Mesenchymal stem cell (in vitro differentiated cells and primary cell): ENCODE measurements around the gene SLC6A3.

Experiments
- DNase-seq: peaks from one replicate; pipeline ENCODE4 v3.0.0-alpha.2; 2013
- H2AFZ ChIP-seq: one replicate; pipeline ENCODE4 v1.6.1; 2013; ENCODE audit warnings: low read depth, mild to moderate bottlenecking, control low read depth, inconsistent platforms, low read length, moderate library complexity
- H2AK5ac ChIP-seq: 2 replicates; pipeline ENCODE4 v1.6.1; 2013; ENCODE audit warnings: low read length, moderate library complexity, mild to moderate bottlenecking, inconsistent platforms; ENCODE audit not compliant: severe bottlenecking
- H2BK120ac ChIP-seq: one replicate; pipeline ENCODE4 v1.6.1; 2013; ENCODE audit warnings: low read depth, mild to moderate bottlenecking, inconsistent platforms, low read length, moderate library complexity
- H2BK12ac ChIP-seq, 2 experiments: one replicate each; pipeline ENCODE4 v1.6.1; 2013; ENCODE audit warnings: inconsistent platforms in 2 of 2, low read length in 2 of 2, mild to moderate bottlenecking in 2 of 2, moderate library complexity in 2 of 2, control low read depth in 1 of 2
- H2BK15ac ChIP-seq: one replicate; pipeline ENCODE4 v1.6.1; 2013; ENCODE audit warnings: mild to moderate bottlenecking, low read depth, inconsistent platforms; ENCODE audit not compliant: poor library complexity, severe bottlenecking
- H2BK5ac ChIP-seq: 2 replicates; pipeline ENCODE4 v1.6.1; 2013; ENCODE audit warnings: low read depth, mild to moderate bottlenecking, low read length, control low read depth, inconsistent platforms; ENCODE audit not compliant: poor library complexity, severe bottlenecking
- H3K14ac ChIP-seq, 2 experiments: one replicate each; pipeline ENCODE4 v1.6.1; 2013; ENCODE audit warnings: inconsistent platforms in 2 of 2, low read length in 2 of 2, control low read depth in 1 of 2, mild to moderate bottlenecking in 1 of 2, moderate library complexity in 1 of 2
- H3K18ac ChIP-seq, 2 experiments: one replicate each; pipeline ENCODE4 v1.6.1; 2013; ENCODE audit warnings: inconsistent platforms in 2 of 2, low read length in 2 of 2, control low read depth in 1 of 2, low read depth in 1 of 2, mild to moderate bottlenecking in 1 of 2
- H3K23ac ChIP-seq, 2 experiments: one replicate each; pipeline ENCODE4 v1.6.1; 2013; ENCODE audit warnings: inconsistent platforms in 2 of 2, low read length in 2 of 2, mild to moderate bottlenecking in 2 of 2, moderate library complexity in 2 of 2, control low read depth in 1 of 2
- H3K27ac ChIP-seq: 2 replicates; pipeline ENCODE4 v1.5.1; 2013; ENCODE audit warnings: mild to moderate bottlenecking, moderate library complexity, low read length, control low read depth, inconsistent platforms; ENCODE audit not compliant: poor library complexity, severe bottlenecking
- H3K27me3 ChIP-seq, 2 experiments: 2 replicates each; pipeline versions ENCODE4 v1.6.1 to v1.7.0; 2013; ENCODE audit warnings: low read length in 2 of 2, mild to moderate bottlenecking in 2 of 2, moderate library complexity in 2 of 2, control low read depth in 1 of 2, inconsistent platforms in 1 of 2; ENCODE audit not compliant: control insufficient read depth in 1 of 2, insufficient read depth in 1 of 2
- H3K36me3 ChIP-seq, 2 experiments: 2 replicates each; pipeline versions ENCODE4 v1.6.1 to v1.7.0; 2013; ENCODE audit warnings: low read length in 2 of 2, control low read depth in 1 of 2, inconsistent platforms in 1 of 2, low read depth in 1 of 2, mild to moderate bottlenecking in 1 of 2; ENCODE audit not compliant: insufficient read depth in 2 of 2, control insufficient read depth in 1 of 2
- H3K4ac ChIP-seq, 2 experiments: one replicate each; pipeline ENCODE4 v1.6.1; 2013; ENCODE audit warnings: inconsistent platforms in 2 of 2, low read length in 2 of 2, mild to moderate bottlenecking in 2 of 2, moderate library complexity in 2 of 2, control low read depth in 1 of 2, low read depth in 1 of 2
- H3K4me1 ChIP-seq: 2 replicates; pipeline ENCODE4 v1.6.1; 2013; ENCODE audit warnings: low read depth, low read length, control low read depth; ENCODE audit not compliant: control insufficient read depth, insufficient read depth
- H3K4me2 ChIP-seq: 2 replicates; pipeline ENCODE4 v1.6.1; 2013; ENCODE audit warnings: low read length, mild to moderate bottlenecking, inconsistent platforms; ENCODE audit not compliant: poor library complexity, severe bottlenecking
- H3K4me3 ChIP-seq, 2 experiments: 2 replicates each; pipeline versions ENCODE4 v1.5.1 to v1.7.0; 2013; ENCODE audit warnings: low read length in 2 of 2, mild to moderate bottlenecking in 2 of 2, control low read depth in 1 of 2, low read depth in 1 of 2; ENCODE audit not compliant: insufficient read depth in 1 of 2
- H3K79me1 ChIP-seq: replicated peaks from 2 replicates; pipeline ENCODE4 v1.6.1; 2013; ENCODE audit warnings: mild to moderate bottlenecking, control low read depth, low read length, inconsistent platforms; ENCODE audit not compliant: poor library complexity, severe bottlenecking
- H3K9ac ChIP-seq: 2 replicates; pipeline ENCODE4 v1.7.0; 2013; ENCODE audit warnings: mild to moderate bottlenecking, low read length, moderate library complexity
- H3K9me3 ChIP-seq: 2 replicates; pipeline ENCODE4 v1.7.0; 2013; ENCODE audit warnings: mild to moderate bottlenecking, low read length; ENCODE audit not compliant: control insufficient read depth
- H4K8ac ChIP-seq: one replicate; pipeline ENCODE4 v1.6.1; 2013; ENCODE audit warnings: inconsistent platforms, mild to moderate bottlenecking, low read length, moderate library complexity
- H4K91ac ChIP-seq: one replicate; pipeline ENCODE4 v1.6.1; 2013; ENCODE audit warnings: mild to moderate bottlenecking, low read length, inconsistent platforms
- WGBS: methylation state at CpG from one replicate; pipeline ENCODE4 v1.1.7; 2013; ENCODE audit warnings: mixed read lengths; 5-methylcytosine and 5-hydroxymethylcytosine counted together

Gene SLC6A3

DNA sequence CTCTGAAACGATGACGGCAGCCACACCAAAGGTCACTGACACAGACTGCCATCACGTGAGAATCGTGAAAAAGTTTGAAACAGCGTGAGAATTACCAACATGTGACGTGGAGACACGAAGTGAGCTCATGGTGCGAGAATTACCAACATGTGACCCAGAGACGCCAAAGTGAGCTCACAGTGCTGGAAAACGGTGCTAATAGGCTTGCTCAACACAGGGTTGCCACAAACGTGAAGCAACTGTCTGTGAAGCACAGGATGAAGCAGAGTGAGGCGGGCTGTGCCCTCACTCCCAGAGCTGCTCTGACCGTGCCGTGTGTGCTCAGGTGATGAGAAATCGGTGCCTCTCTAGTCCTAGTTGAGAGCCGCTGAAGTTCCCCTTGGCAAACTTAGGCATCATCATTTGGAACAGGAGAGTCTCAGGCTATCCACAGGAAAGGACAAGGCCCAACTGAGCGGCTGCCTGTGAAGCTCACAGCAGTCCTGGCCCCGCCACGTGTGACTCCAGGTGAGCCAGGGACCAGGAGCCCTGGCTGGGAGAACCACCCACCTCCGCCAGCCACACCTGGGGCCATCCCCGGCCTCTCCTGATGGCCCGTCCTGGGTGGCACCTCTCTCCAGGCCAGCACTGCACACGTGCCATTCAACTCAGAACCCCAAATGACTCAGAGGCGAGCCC is 29.8 kb upstream of the SLC6A3 start:
- Histone ChIP-seq H3K14ac (no peak overlapping the region), H2AFZ (no peak overlapping the region), H4K91ac (no peak overlapping the region), H3K4me3 (no peak overlapping the region), H4K8ac (no peak overlapping the region), H3K27ac (no peak overlapping the region), H3K36me3 (peaks cover 87% of the 10 kb centered on the region in 2 experiments), H3K23ac (no peak overlapping the region), H2BK15ac (no peak overlapping the region), H2BK120ac (no peak overlapping the region), H3K4me1 (peaks cover 7% of the 10 kb centered on the region), H3K27me3 (no peaks in the 10 kb centered on the region), H2BK12ac (no peak overlapping the region), H3K18ac (no peak overlapping the region), H2BK5ac (no peak overlapping the region), H3K4ac (no peak overlapping the region), H2AK5ac (no peak overlapping the region), H3K9me3 (no peaks in the 10 kb centered on the region), H3K9ac (no peak overlapping the region), H3K4me2 (no peak overlapping the region), H3K79me1 (peaks cover 4% of the 10 kb centered on the region)
- 96% methylated on average over 24 of the region's 24 CpGs for WGBS
- no peak for DNase-seq

DNA sequence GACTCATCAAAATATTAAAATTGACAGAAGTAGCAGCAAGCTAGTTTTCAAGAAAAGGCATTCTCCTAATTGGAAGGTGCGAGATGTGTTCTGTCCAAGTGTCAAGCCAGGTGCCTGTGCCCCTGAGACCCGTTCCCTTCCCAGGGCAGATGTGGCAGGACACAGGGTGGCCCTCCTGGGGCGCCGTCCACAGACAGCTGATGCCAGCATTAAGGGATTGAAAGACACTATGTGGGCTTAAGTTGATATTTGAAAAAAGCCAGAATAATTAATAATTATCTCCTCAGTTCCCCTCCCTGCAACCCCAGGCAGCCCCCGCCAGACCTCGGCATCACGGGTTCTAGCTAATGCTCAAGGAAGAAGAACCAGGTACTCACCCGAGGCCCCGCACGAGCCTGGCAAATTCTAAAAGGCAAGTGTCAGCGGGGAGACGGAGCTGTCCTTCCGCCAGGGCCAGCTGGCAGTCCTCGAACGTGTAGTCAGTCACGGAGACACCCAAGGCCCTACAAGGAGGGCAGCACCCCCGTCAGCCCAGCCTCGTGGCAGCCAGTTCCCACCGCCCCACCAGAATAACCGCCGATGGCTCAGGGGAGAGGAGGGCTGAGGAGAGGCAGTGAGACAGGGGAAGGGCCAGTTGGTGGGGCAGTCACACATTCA is 29.1 kb upstream of the SLC6A3 start:
- Histone ChIP-seq H2BK12ac (no peak overlapping the region), H3K27ac (no peak overlapping the region), H2BK5ac (no peak overlapping the region), H4K8ac (no peak overlapping the region), H3K27me3 (no peaks in the 10 kb centered on the region), H3K4me1 (peaks cover 6% of the 10 kb centered on the region), H2AFZ (no peak overlapping the region), H3K18ac (no peak overlapping the region), H3K4ac (no peak overlapping the region), H2BK15ac (no peak overlapping the region), H3K36me3 (peaks cover 86 to 87% of the 10 kb centered on the region in 2 experiments), H3K9me3 (no peaks in the 10 kb centered on the region), H3K4me3 (no peak overlapping the region), H3K14ac (no peak overlapping the region), H3K4me2 (no peak overlapping the region), H2AK5ac (no peak overlapping the region), H3K23ac (no peak overlapping the region), H2BK120ac (no peak overlapping the region), H4K91ac (no peak overlapping the region), H3K79me1 (peaks cover 4% of the 10 kb centered on the region), H3K9ac (no peak overlapping the region)
- 95% methylated on average over 19 of the region's 21 CpGs for WGBS
- no peak for DNase-seq

DNA sequence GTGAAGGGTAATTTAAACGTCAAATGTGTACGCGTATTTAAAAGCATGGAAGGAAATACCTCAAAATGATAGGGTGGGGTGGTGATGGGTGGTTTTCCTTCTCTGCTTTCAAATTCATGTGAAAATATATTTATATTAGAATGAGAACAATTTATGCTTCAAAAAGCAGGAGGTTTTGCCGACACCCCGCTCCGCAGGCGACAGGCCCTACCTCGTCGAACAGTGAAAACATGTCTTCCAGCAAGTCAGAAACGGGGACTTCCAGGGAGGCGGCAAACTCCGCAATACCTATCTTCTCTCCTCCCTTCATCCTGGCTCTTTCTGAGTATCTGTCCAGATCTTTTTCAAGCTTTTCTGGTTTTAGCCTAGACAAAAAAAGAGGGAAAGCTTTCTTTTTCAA is 28.5 kb upstream of the SLC6A3 start:
- H2BK15ac ChIP-seq, result no peak overlapping the region
- H3K9ac ChIP-seq, result no peak overlapping the region
- H2BK5ac ChIP-seq, result no peak overlapping the region
- no peaks in the 10 kb centered on the region for H3K9me3 ChIP-seq
- no peak overlapping the region for H3K14ac ChIP-seq
- no peak overlapping the region for H3K4me3 ChIP-seq
- H2AFZ ChIP-seq, result no peak overlapping the region
- H3K27me3 ChIP-seq, result no peaks in the 10 kb centered on the region
- peaks cover 6% of the 10 kb centered on the region for H3K4me1 ChIP-seq
- H3K4ac ChIP-seq, result no peak overlapping the region
- H3K18ac ChIP-seq, result no peak overlapping the region
- no peak overlapping the region for H4K91ac ChIP-seq
- no peak overlapping the region for H2AK5ac ChIP-seq
- no peak overlapping the region for H2BK120ac ChIP-seq
- no peak overlapping the region for H2BK12ac ChIP-seq
- DNase-seq, result no peak
- no peak overlapping the region for H4K8ac ChIP-seq
- H3K23ac ChIP-seq, result no peak overlapping the region
- peaks cover 8% of the 10 kb centered on the region for H3K79me1 ChIP-seq
- no peak overlapping the region for H3K4me2 ChIP-seq
- 99% methylated on average over 12 of the region's 12 CpGs for WGBS
- peaks cover 85 to 87% of the 10 kb centered on the region in 2 experiments for H3K36me3 ChIP-seq
- no peak overlapping the region for H3K27ac ChIP-seq

- H3K9me3 ChIP-seq, result no peaks in the 10 kb centered on the region
- no peak overlapping the region for H3K23ac ChIP-seq
- H2BK5ac ChIP-seq, result no peak overlapping the region
- no peak overlapping the region for H2BK12ac ChIP-seq
- H3K4ac ChIP-seq, result no peak overlapping the region
- H3K79me1 ChIP-seq, result peaks cover 6% of the 10 kb centered on the region
- H2AK5ac ChIP-seq, result no peak overlapping the region
- DNase-seq, result no peak
- H4K91ac ChIP-seq, result no peak overlapping the region
- no peaks in the 10 kb centered on the region for H3K27me3 ChIP-seq
- 98% methylated on average over 23 of the region's 23 CpGs for WGBS
- H2AFZ ChIP-seq, result no peak overlapping the region
- H3K4me2 ChIP-seq, result no peak overlapping the region
- peaks cover 6% of the 10 kb centered on the region for H3K4me1 ChIP-seq
- no peak overlapping the region for H2BK15ac ChIP-seq
- H2BK120ac ChIP-seq, result no peak overlapping the region
- H3K36me3 ChIP-seq, result peaks cover 85 to 89% of the 10 kb centered on the region in 2 experiments
- H3K27ac ChIP-seq, result no peak overlapping the region
- H3K4me3 ChIP-seq, result no peak overlapping the region
- H3K14ac ChIP-seq, result no peak overlapping the region
- no peak overlapping the region for H3K9ac ChIP-seq
- no peak overlapping the region for H3K18ac ChIP-seq
- no peak overlapping the region for H4K8ac ChIP-seq
These were observed 27.9 kb upstream of the SLC6A3 start for GRCh38 chr5:1472964-1473628.
